ENCODE results near the gene ARHGEF16. TPM values are rescaled to one million over a fixed set of nuclear protein-coding genes. Genes with fewer than 3 reads are reported as not detected.
A peak's percentile ranks its signal among the peaks of the same experiment; 100 is the strongest.

The ARHGEF16 gene
- total RNA-seq, 1 donor from 2014 or later = 20.3 TPM

DNA sequence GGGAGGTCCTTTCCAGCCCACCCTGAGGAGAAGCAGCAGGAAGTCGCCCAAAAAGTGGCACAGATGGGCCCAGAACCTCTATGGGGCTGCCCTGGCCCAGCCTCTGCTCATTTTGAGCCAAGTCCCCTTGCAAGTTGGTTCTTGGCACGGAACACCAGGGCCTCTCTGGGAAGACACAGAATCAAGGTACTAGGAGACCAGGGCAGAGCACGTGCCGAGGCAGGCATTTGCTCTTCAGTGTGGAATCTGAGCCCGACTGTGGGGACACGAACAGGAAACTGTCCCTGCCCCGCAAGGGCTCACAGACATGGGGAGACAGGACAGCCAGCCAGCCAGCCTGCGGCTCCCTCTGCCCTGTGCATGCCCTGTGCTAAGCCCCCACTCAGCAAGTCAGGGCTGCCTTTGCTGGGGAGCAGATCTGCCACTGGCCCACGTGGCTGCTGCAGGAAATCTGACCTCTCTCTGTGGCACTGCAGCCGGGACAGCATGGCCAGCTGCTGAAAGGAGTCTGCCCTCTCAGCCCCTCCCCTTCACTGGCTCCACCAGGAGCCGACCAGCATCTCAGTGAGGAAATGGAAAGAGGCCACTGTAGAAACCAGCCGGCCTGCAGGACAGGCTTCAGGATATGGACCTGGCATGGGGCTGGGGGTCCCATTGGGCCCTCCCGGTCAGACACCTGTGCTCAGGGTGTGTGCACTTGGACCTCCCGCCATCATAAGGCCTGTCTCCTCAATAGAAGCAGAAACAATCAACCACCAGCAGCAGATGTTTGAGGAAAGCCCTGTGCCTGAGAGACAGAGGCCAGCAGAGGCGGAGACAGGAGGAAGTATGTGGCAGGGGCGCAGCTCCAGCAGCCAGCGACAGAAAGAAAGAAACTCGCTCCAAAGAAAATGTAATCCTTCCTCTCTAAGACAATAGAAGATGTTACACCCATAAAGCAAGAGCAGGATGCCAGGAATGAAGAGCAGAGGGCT lies 3.7 kb downstream of the ARHGEF16 start:
- Mint-ChIP-seq H3K36me3 (no peaks in the 10 kb centered on the region), H3K4me1 (peaks cover 39% of the 10 kb centered on the region), H3K27ac (peak overlapping the region; percentile 41), H3K27me3 (ENCODE audit: low read depth) (no peaks in the 10 kb centered on the region), H3K9me3 (no peaks in the 10 kb centered on the region), H3K4me3 (no peak overlapping the region)
- TF ChIP-seq, protein P1, sequence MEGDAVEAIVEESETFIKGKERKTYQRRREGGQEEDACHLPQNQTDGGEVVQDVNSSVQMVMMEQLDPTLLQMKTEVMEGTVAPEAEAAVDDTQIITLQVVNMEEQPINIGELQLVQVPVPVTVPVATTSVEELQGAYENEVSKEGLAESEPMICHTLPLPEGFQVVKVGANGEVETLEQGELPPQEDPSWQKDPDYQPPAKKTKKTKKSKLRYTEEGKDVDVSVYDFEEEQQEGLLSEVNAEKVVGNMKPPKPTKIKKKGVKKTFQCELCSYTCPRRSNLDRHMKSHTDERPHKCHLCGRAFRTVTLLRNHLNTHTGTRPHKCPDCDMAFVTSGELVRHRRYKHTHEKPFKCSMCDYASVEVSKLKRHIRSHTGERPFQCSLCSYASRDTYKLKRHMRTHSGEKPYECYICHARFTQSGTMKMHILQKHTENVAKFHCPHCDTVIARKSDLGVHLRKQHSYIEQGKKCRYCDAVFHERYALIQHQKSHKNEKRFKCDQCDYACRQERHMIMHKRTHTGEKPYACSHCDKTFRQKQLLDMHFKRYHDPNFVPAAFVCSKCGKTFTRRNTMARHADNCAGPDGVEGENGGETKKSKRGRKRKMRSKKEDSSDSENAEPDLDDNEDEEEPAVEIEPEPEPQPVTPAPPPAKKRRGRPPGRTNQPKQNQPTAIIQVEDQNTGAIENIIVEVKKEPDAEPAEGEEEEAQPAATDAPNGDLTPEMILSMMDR (IDR thresholded peaks at IDR 0.05; ENCODE audit: unreplicated experiment) = no peak
- DNase-seq (ENCODE audit: low spot score in 2 of 2, unreplicated experiment in 2 of 2) = no peak

DNA sequence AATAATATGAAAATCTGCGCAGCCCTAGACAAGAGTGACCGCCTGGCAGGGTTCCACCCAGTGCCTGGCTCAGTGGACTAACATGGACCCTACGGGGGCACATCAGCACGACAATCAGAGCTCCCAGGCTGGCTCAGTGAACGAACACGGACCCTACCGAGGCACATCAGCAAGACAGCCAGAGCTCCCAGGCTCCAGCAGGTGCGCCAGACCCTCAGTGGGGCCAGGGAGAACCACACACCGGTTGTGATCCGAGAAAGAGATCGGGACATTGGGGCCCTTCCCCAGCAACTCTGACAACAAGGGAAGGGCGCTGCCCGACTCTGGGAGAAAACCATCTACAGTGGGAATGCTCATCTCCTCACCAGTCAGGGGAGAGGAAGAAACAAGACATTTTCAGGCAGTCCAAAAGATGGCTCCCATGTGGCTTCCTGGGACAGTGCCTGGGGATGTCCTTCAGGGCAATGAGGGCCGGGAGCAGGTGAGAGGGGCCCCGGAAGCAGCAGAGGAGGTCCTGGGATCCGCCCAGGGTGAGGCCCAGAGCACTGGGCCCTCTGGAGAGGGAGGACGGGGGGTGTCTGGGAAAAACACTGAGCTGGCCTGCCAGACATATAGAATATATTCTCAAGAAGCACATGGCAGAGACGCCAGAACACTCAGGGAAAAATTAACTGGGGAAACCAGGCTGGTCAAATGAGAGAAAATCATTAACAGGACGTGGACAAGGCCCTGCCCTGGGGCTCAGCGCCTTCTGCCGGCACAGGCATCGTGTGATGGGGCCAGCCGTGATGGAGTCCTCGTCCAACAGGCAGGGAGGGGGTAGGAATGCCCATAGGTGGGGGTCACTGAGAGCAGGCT lies 4.8 kb downstream of the ARHGEF16 start:
- TF ChIP-seq, protein P1 (IDR thresholded peaks at IDR 0.05; ENCODE audit: unreplicated experiment) = no peak
- Mint-ChIP-seq H3K27me3 (ENCODE audit: low read depth) (no peaks in the 10 kb centered on the region), H3K36me3 (no peaks in the 10 kb centered on the region), H3K9me3 (no peaks in the 10 kb centered on the region), H3K4me3 (no peak overlapping the region), H3K4me1 (peaks cover 38% of the 10 kb centered on the region), H3K27ac (peak overlapping the region; percentile 73)
- DNase-seq (ENCODE audit: low spot score in 2 of 2, unreplicated experiment in 2 of 2) = no peak

DNA sequence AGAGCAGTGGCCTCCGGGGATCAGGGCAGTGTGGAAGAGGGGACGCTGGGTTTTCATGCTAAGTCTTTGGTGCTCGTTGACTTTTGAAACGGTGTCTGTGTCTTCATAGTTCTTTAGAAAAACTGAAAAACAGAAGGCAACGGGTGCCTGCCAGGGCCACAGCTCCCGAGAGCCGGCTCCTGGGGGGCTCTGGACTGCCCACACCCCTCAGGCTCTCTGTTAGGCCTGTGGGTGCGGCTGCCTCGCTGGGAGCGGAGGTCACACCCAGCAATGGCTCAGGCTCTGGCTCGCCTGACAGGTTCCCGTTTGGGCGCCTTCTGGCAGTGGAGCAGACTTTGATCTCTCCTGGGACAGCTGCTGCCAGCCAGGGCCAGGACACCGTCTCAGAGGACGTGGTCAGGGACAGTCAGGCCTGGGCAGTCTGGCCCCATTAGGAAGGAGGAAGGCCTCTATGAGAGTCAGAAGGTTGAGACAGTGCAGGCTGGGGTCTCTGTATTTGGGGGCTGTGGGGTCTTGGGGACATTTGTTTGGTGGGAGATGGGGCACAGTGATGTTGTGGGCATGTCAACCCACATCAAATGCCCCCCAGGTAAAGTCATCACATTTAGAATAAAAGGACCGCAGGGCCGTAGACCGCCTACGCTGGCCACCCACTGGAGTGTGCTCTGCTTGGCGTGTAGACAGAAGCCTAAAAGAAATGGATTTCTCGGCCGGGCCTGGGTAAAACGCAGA lies 5.6 kb downstream of the ARHGEF16 start:
- no peaks in the 10 kb centered on the region for H3K36me3 Mint-ChIP-seq
- DNase-seq (ENCODE audit: low spot score in 2 of 2, unreplicated experiment in 2 of 2) = no peak
- TF ChIP-seq, protein P1 (IDR thresholded peaks at IDR 0.05; ENCODE audit: unreplicated experiment) = no peak
- H3K27me3 Mint-ChIP-seq (ENCODE audit: low read depth) = no peaks in the 10 kb centered on the region
- H3K4me1 Mint-ChIP-seq = peaks cover 35% of the 10 kb centered on the region
- H3K9me3 Mint-ChIP-seq = no peaks in the 10 kb centered on the region
- H3K4me3 Mint-ChIP-seq = no peak overlapping the region
- H3K27ac Mint-ChIP-seq = peak overlapping the region; percentile 82

DNA sequence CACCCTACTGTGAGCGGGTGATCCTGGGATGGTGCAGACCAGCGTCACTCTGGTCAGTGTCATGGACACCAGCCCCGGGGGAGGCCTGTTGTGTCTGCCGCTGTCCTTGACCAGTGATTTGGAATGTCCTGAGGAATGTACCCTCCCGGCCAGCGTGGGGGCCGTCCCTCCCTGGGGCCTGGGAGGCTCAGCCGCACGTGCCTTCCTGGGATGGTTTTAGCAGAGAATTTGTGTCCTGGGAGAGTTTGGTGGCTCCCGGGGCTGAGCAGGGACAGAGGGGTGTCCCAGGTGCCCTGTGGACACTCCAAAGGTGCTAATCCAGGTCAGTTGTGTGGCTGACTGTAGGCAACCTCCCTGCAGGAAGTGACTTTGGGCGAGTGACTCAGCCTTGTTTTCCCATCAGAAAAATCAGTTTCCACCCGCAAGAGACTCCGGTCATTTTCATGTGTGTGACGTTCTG lies 6.2 kb downstream of the ARHGEF16 start:
- H3K4me1 Mint-ChIP-seq = peaks cover 36% of the 10 kb centered on the region
- TF ChIP-seq, protein P1 (IDR thresholded peaks at IDR 0.05; ENCODE audit: unreplicated experiment) = no peak
- no peaks in the 10 kb centered on the region for H3K27me3 Mint-ChIP-seq (ENCODE audit: low read depth)
- H3K36me3 Mint-ChIP-seq = no peaks in the 10 kb centered on the region
- peak overlapping the region; percentile 82 for H3K27ac Mint-ChIP-seq
- no peaks in the 10 kb centered on the region for H3K9me3 Mint-ChIP-seq
- DNase-seq (ENCODE audit: low spot score in 2 of 2, unreplicated experiment in 2 of 2) = no peak
- no peak overlapping the region for H3K4me3 Mint-ChIP-seq

DNA sequence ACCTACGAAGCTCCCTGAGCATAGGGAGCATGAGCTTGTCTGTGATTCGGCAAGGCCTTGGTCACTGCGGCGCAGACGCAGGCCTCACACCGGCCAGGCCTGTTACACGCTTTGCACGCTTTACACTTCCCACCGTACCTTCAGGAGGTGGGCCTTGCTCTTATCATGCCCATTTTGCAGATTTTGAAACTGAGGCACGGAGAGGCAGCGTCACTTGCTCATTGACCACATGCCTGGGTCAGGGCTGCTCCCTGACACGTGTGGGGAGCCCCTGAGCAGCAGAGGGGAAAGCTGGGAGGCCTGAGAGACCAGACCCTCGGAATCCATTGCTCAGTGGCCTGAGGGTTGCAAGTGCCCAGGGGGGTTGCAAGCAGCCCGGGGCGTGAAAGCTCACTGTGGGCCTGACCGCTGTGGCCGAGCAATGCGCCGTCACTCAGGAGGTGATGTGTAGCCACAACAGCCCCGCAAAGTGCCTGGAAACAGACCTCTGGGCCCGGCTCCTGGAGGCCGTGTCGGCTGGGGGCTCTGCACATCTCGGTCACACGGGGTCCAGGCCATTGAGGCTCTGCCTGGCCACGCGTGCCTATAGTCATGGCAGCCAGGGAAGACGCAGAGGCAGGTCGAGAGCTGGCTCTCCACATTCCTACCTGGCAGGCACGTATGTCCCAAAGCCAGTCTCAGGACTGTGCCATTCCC lies 6.9 kb downstream of the ARHGEF16 start:
- no peaks in the 10 kb centered on the region for H3K27me3 Mint-ChIP-seq (ENCODE audit: low read depth)
- TF ChIP-seq, protein P1 (IDR thresholded peaks at IDR 0.05; ENCODE audit: unreplicated experiment) = no peak
- H3K4me1 Mint-ChIP-seq = peaks cover 38% of the 10 kb centered on the region
- no peak overlapping the region for H3K27ac Mint-ChIP-seq
- H3K4me3 Mint-ChIP-seq = no peak overlapping the region
- H3K36me3 Mint-ChIP-seq = no peaks in the 10 kb centered on the region
- no peak for DNase-seq (ENCODE audit: low spot score in 2 of 2, unreplicated experiment in 2 of 2)
- no peaks in the 10 kb centered on the region for H3K9me3 Mint-ChIP-seq
